ENCODE results near the gene NUF2. TPM values are rescaled to one million over a fixed set of nuclear protein-coding genes. Genes with fewer than 3 reads are reported as not detected.
"Not testable (repeated sequence)": the region's sequence is repeated elsewhere in the genome, so short reads cannot be mapped to it uniquely, and the experiment has no call there.

Gene NUF2
- total RNA-seq, 1 donor from 2014 or later = 2.2 TPM

DNA sequence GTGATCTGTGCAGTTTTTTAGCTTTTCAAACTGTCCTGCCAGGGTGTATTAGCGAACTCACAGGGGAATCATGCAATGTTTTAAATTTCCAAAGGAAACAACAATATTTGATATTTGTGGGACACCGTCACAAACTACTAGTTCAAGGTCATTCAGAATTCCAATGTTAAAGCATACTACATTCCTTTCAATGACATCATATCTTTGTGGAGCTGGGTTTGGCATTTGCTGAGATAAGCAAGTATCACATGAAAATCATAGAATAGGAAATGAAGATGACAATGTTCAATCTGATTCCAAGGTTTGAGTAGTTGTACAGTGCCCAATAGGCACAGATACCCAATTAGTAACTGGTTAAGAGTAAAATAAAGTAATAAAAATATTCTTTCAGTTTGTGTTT is 35.6 kb downstream of the NUF2 start:
- Mint-ChIP-seq H3K27me3 (ENCODE audit: low read depth, unreplicated experiment) (no peaks in the 10 kb centered on the region), H3K36me3 (ENCODE audit: low read depth, unreplicated experiment) (no peaks in the 10 kb centered on the region), H3K4me3 (ENCODE audit: unreplicated experiment) (no peak overlapping the region), H3K27ac (ENCODE audit: unreplicated experiment) (no peak overlapping the region), H3K4me1 (ENCODE audit: low read depth, unreplicated experiment) (peaks cover 7% of the 10 kb centered on the region), H3K9me3 (ENCODE audit: unreplicated experiment) (no peaks in the 10 kb centered on the region)
- Histone ChIP-seq H3K9me3 (ENCODE audit: insufficient read depth, low read depth, low read length) (no peaks in the 10 kb centered on the region), H3K27me3 (ENCODE audit: insufficient read depth, low read length) (no peaks in the 10 kb centered on the region), H3K9ac (ENCODE audit: low read length) (no peak overlapping the region), H3K79me2 (ENCODE audit: insufficient read depth, low read length) (no peaks in the 10 kb centered on the region), H3K4me2 (ENCODE audit: low read length) (no peak overlapping the region), H2AFZ (ENCODE audit: low read depth, low read length) (no peak overlapping the region), H3K27ac (ENCODE audit: low read depth, low read length) (no peak overlapping the region), H4K20me1 (ENCODE audit: insufficient read depth, low read length) (no peaks in the 10 kb centered on the region), H3K4me1 (ENCODE audit: insufficient read depth, low read length) (no peaks in the 10 kb centered on the region), H3K36me3 (ENCODE audit: insufficient read depth, low read length) (peaks cover 3% of the 10 kb centered on the region), H3K4me3 (ENCODE audit: insufficient read depth, low read depth, low read length) (no peak overlapping the region)
- FAIRE-seq (no peak), DNase-seq (ENCODE audit: low read depth) (peak; percentile 37)
- no peak for TF ChIP-seq EZH2 (IDR thresholded peaks at IDR 0.05; ENCODE audit: insufficient read depth, low read length)
- TF ChIP-seq, protein P1, sequence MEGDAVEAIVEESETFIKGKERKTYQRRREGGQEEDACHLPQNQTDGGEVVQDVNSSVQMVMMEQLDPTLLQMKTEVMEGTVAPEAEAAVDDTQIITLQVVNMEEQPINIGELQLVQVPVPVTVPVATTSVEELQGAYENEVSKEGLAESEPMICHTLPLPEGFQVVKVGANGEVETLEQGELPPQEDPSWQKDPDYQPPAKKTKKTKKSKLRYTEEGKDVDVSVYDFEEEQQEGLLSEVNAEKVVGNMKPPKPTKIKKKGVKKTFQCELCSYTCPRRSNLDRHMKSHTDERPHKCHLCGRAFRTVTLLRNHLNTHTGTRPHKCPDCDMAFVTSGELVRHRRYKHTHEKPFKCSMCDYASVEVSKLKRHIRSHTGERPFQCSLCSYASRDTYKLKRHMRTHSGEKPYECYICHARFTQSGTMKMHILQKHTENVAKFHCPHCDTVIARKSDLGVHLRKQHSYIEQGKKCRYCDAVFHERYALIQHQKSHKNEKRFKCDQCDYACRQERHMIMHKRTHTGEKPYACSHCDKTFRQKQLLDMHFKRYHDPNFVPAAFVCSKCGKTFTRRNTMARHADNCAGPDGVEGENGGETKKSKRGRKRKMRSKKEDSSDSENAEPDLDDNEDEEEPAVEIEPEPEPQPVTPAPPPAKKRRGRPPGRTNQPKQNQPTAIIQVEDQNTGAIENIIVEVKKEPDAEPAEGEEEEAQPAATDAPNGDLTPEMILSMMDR (IDR thresholded peaks at IDR 0.05; ENCODE audit: insufficient read depth, low read depth, low read length) = no peak

- not testable (repeated sequence) for H3K27ac Mint-ChIP-seq (ENCODE audit: unreplicated experiment); H3K79me2 ChIP-seq (ENCODE audit: insufficient read depth, low read length); H3K36me3 Mint-ChIP-seq (ENCODE audit: low read depth, unreplicated experiment); H3K27ac ChIP-seq (ENCODE audit: low read depth, low read length); H3K4me3 ChIP-seq (ENCODE audit: insufficient read depth, low read depth, low read length); H3K4me1 ChIP-seq (ENCODE audit: insufficient read depth, low read length); H3K36me3 ChIP-seq (ENCODE audit: insufficient read depth, low read length); FAIRE-seq; H3K4me3 Mint-ChIP-seq (ENCODE audit: unreplicated experiment); H3K9me3 Mint-ChIP-seq (ENCODE audit: unreplicated experiment); DNase-seq (ENCODE audit: low read depth); H3K4me1 Mint-ChIP-seq (ENCODE audit: low read depth, unreplicated experiment); H2AFZ ChIP-seq (ENCODE audit: low read depth, low read length); H3K4me2 ChIP-seq (ENCODE audit: low read length); H3K27me3 ChIP-seq (ENCODE audit: insufficient read depth, low read length); H4K20me1 ChIP-seq (ENCODE audit: insufficient read depth, low read length); H3K9me3 ChIP-seq (ENCODE audit: insufficient read depth, low read depth, low read length); H3K27me3 Mint-ChIP-seq (ENCODE audit: low read depth, unreplicated experiment); H3K9ac ChIP-seq (ENCODE audit: low read length)
Measured at GRCh38 chr1:163358172-163358571, 36.4 kb downstream of the NUF2 start.

DNA sequence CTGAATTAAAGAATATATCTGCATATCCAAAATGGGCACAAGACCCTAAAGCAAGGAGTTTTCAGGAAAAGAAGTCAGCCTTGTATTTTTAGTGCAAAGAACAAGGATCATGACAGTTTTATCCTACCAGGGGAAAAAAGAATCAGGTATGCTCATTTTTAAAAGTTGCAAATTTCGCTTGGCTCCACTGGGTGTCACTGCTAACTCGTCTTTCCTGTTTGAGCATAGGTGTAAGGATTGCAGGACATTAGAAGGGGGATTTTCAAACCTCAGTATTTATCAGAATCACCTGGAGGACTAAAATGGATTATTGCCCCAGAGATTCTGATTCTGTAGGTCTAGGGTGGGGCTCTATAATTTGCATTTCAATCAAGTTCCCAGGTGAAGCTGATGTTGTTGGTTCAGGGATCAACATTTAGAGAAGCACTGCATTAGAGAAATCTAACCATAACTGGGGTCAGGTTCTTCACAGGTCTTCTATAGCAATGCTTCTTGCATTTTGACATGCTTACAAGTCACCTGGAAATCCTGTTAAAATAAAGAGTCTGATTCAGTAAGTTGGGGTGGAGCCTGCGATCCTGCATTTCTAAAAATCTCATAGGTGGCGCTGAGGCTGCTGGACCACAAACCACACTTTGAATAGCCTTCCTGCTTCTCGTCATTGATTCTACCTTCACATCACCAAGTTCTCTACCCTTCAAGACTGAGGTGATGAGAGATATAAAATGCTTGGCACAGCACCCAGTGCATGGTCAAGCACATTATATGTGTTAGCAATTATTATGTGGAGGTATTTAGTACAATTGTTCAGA is 39.6 kb downstream of the NUF2 start:
- Mint-ChIP-seq H3K27ac (ENCODE audit: unreplicated experiment) (no peak overlapping the region), H3K4me1 (ENCODE audit: low read depth, unreplicated experiment) (peaks cover 7% of the 10 kb centered on the region), H3K36me3 (ENCODE audit: low read depth, unreplicated experiment) (no peaks in the 10 kb centered on the region), H3K9me3 (ENCODE audit: unreplicated experiment) (no peaks in the 10 kb centered on the region), H3K27me3 (ENCODE audit: low read depth, unreplicated experiment) (peaks cover 6% of the 10 kb centered on the region), H3K4me3 (ENCODE audit: unreplicated experiment) (no peak overlapping the region)
- no peaks in the 10 kb centered on the region for H3K36me3 ChIP-seq (ENCODE audit: insufficient read depth, low read length)
- no peaks in the 10 kb centered on the region for H3K4me1 ChIP-seq (ENCODE audit: insufficient read depth, low read length)
- no peak overlapping the region for H3K4me3 ChIP-seq (ENCODE audit: insufficient read depth, low read depth, low read length)
- H3K4me2 ChIP-seq (ENCODE audit: low read length) = no peak overlapping the region
- H3K9ac ChIP-seq (ENCODE audit: low read length) = no peak overlapping the region
- no peak for TF ChIP-seq EZH2 (IDR thresholded peaks at IDR 0.05; ENCODE audit: insufficient read depth, low read length)
- TF ChIP-seq, protein P1 (IDR thresholded peaks at IDR 0.05; ENCODE audit: insufficient read depth, low read depth, low read length) = peak; percentile 45
- DNase-seq (ENCODE audit: low read depth) (no peak), FAIRE-seq (no peak)
- H4K20me1 ChIP-seq (ENCODE audit: insufficient read depth, low read length) = no peaks in the 10 kb centered on the region
- no peaks in the 10 kb centered on the region for H3K79me2 ChIP-seq (ENCODE audit: insufficient read depth, low read length)
- no peak overlapping the region for H2AFZ ChIP-seq (ENCODE audit: low read depth, low read length)
- no peaks in the 10 kb centered on the region for H3K9me3 ChIP-seq (ENCODE audit: insufficient read depth, low read depth, low read length)
- no peak overlapping the region for H3K27ac ChIP-seq (ENCODE audit: low read depth, low read length)
- H3K27me3 ChIP-seq (ENCODE audit: insufficient read depth, low read length) = no peaks in the 10 kb centered on the region
